Measurements from ENCODE around the gene ART4.

- no peak for TF ChIP-seq ZNF529 (tag by site-specific recombination; IDR thresholded peaks at IDR 0.05; ENCODE audit: insufficient replicate concordance)
- no peak for TF ChIP-seq ZNF24 (tag by site-specific recombination; IDR thresholded peaks at IDR 0.05)
- TF ChIP-seq SETDB1 (IDR thresholded peaks at IDR 0.05; ENCODE audit: insufficient read length, low read length): no peak
- TF ChIP-seq CTCF (tag by site-specific recombination; IDR thresholded peaks at IDR 0.05): no peak
- no peak for TF ChIP-seq ZNF266 (tag by site-specific recombination; IDR thresholded peaks at IDR 0.05; ENCODE audit: low read depth)
- no peak for TF ChIP-seq ZNF248 (tag by site-specific recombination; IDR thresholded peaks at IDR 0.05)
- TF ChIP-seq REST (tag by site-specific recombination; IDR thresholded peaks at IDR 0.05): no peak
- no peak for TF ChIP-seq YY2 (tag by site-specific recombination; IDR thresholded peaks at IDR 0.05)
- TF ChIP-seq ATF2 (tag by site-specific recombination; IDR thresholded peaks at IDR 0.05; ENCODE audit: low read depth): no peak
- TF ChIP-seq ZBTB7A (tag by site-specific recombination; IDR thresholded peaks at IDR 0.05; ENCODE audit: low read depth): no peak
- no peak for TF ChIP-seq ZNF302 (tag by site-specific recombination; IDR thresholded peaks at IDR 0.05; ENCODE audit: low read depth)
- no peak for TF ChIP-seq ZNF785 (tag by site-specific recombination; IDR thresholded peaks at IDR 0.05)
- no peak for TF ChIP-seq ZNF292 (tag by site-specific recombination; IDR thresholded peaks at IDR 0.05; ENCODE audit: borderline replicate concordance, low read depth)
- no peak for TF ChIP-seq SP2 (tag by site-specific recombination; IDR thresholded peaks at IDR 0.05)
Measured at GRCh38 chr12:14833336-14833735, 10.0 kb downstream of the ART4 start.
